ENCODE measurements around the gene ACTL10.

The ACTL10 gene

DNA sequence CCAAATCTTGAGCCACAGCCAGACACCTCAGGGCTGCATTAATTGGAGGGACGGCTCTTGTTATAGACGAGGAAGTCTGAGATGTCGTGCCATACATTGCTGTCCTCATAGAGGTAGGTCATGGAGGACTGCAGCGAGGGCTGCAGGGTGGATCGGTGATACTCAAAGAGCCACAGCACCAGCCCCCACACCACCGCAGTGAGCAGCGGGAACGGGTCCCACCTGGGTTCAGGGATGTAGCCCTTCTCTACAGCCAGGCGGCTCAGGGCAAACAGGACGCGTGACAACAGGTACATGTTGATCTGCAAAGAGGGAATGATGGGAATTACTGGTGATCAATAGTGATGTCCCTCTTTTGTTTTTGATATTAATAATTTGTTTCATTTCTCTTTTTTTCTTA lies 40.9 kb downstream of the ACTL10 start:
- no peak overlapping the region for H3K4me3 ChIP-seq (replicated peaks; ENCODE audit: low read depth, low read length)
- TF ChIP-seq, protein P1, sequence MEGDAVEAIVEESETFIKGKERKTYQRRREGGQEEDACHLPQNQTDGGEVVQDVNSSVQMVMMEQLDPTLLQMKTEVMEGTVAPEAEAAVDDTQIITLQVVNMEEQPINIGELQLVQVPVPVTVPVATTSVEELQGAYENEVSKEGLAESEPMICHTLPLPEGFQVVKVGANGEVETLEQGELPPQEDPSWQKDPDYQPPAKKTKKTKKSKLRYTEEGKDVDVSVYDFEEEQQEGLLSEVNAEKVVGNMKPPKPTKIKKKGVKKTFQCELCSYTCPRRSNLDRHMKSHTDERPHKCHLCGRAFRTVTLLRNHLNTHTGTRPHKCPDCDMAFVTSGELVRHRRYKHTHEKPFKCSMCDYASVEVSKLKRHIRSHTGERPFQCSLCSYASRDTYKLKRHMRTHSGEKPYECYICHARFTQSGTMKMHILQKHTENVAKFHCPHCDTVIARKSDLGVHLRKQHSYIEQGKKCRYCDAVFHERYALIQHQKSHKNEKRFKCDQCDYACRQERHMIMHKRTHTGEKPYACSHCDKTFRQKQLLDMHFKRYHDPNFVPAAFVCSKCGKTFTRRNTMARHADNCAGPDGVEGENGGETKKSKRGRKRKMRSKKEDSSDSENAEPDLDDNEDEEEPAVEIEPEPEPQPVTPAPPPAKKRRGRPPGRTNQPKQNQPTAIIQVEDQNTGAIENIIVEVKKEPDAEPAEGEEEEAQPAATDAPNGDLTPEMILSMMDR (IDR thresholded peaks at IDR 0.05; ENCODE audit: low read depth, low read length, missing control alignments), result no peak
- no peak for DNase-seq (ENCODE audit: extremely low read depth, low read depth)

DNA sequence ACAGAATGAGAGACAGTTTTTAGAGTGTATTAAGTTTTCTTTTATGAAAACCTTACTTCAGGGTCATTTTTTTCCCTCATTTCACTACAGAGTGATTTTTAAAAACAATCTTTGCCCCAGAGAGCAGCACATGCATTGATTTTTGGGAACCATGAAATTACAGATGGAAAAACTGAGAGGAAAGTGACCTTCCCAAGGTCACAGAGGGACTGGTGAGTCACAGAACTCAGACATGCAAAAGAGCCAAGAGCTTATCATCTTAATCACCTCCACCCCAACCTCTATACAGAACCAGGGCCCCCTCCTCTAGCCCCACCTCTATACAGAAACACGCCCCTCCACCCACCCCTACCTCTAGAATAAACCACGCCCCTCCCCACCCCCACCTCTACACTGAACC lies 42.7 kb downstream of the ACTL10 start:
- no peak overlapping the region for H3K4me3 ChIP-seq (replicated peaks; ENCODE audit: low read depth, low read length)
- TF ChIP-seq, protein P1 (IDR thresholded peaks at IDR 0.05; ENCODE audit: low read depth, low read length, missing control alignments), result no peak
- no peak for DNase-seq (ENCODE audit: extremely low read depth, low read depth)

DNA sequence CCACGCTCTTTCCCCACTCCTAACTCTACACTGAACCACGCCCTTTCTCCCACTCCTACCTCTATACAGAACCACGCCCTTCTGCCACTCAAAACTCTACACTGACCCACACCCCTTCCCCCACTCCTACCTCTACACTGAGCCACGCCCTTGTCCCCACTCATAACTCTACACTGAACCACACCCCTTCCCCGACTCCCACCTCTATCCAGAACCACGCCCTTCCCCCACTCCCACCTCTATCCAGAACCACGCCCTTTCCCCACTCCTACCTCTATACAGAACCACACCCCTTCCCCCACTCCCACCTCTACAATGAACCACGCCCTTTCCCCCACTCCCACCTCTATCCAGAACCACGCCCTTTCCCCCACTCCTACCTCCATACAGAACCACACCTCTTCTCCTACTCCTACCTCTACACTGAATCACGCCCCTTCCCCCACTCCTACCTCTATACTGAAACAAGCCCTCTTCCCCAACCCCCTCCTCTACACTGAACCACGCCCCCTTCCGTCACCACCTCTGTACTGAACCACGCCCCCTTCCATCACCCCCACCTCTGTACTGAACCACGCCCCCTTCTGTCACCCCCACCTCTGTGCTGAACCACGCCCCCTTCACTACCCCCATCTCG lies 43.3 kb downstream of the ACTL10 start:
- TF ChIP-seq, protein P1 (IDR thresholded peaks at IDR 0.05; ENCODE audit: low read depth, low read length, missing control alignments), result no peak
- no peak for DNase-seq (ENCODE audit: extremely low read depth, low read depth)
- H3K4me3 ChIP-seq (replicated peaks; ENCODE audit: low read depth, low read length), result no peak overlapping the region

DNA sequence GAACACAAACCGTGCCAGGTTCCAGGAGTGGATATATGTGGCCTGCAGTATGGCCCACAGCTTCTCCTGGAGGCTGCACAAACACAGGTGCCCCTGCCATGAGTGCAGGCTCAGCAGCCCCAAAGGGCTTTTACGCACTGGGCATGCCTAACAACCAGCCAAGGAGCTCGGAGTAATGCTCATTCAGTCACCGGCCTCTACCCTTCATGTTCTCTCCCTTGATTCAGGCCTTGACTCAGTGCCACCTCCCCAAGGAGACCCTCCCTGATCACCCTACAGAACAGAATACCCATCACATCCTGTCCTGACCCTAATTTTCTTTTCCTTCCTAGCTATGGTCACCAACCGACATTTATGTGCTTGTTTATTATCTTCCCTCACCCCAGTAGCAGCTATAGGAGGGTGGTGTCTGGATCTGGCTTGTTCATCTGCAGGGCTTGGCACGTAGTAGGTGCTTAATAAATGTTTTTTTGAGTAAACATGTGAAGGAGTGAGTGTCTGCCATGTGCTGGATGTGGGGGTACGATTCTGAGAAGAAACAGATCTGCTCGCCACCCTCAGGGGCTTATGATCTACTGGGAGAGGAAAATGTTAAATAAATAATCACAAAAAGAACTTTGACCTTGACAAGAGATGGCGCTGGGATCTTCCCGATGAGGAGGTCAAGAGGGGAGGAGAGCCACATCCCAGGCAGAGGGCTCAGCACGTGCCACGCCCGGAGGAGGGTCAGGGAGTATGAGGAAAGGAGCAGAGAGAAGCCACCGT lies 44.1 kb downstream of the ACTL10 start:
- DNase-seq (ENCODE audit: extremely low read depth, low read depth), result no peak
- H3K4me3 ChIP-seq (replicated peaks; ENCODE audit: low read depth, low read length), result no peak overlapping the region
- TF ChIP-seq, protein P1 (IDR thresholded peaks at IDR 0.05; ENCODE audit: low read depth, low read length, missing control alignments), result no peak

DNA sequence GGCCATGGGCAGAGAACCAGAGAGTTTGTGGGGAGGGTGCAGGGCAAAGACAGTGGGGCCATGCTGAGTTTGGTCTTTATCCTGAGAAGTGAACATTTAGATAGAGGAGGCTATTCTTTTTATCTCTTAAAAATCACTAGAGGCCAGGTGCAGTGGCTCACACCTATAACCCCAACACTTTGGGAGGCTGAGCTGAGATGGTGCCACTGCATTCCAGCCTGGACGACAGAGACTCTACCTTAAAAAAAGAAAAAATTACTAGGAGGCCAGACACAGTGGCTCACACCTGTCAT lies 44.6 kb downstream of the ACTL10 start:
- TF ChIP-seq, protein P1 (IDR thresholded peaks at IDR 0.05; ENCODE audit: low read depth, low read length, missing control alignments), result no peak
- no peak overlapping the region for H3K4me3 ChIP-seq (replicated peaks; ENCODE audit: low read depth, low read length)
- DNase-seq (ENCODE audit: extremely low read depth, low read depth), result no peak

DNA sequence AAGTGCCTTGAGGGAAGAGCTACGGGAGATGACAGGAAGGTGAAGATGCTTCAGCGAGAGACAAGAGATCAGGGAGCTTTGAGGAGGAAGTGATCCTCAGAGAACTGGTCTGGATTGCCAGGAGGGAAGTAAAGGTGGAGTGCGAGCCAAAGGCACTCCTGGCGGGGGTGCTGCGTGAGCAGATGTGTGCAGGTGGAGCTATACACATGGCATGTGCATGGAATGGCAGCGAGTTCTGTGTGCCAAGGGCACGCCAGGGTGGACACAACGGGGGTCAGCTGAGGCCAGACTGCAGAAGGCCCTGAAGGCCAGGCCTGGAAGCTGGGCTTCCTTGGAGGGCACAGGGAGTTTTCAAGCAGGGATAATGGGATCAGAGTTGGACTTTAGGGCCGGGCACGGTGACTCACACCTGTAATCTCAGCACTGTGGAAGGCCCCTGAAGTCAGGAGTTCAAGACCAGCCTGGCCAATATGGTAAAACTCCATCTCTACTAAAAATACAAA lies 47.2 kb downstream of the ACTL10 start:
- no peak for DNase-seq (ENCODE audit: extremely low read depth, low read depth)
- H3K4me3 ChIP-seq (replicated peaks; ENCODE audit: low read depth, low read length), result no peak overlapping the region
- TF ChIP-seq, protein P1 (IDR thresholded peaks at IDR 0.05; ENCODE audit: low read depth, low read length, missing control alignments), result no peak
